ENCODE data around the gene SLAMF1.
A peak's percentile ranks its signal among the peaks of the same experiment; 100 is the strongest.
"Not testable (repeated sequence)": the region's sequence is repeated elsewhere in the genome, so short reads cannot be mapped to it uniquely, and the experiment has no call there.

SLAMF1 gene, protein sequence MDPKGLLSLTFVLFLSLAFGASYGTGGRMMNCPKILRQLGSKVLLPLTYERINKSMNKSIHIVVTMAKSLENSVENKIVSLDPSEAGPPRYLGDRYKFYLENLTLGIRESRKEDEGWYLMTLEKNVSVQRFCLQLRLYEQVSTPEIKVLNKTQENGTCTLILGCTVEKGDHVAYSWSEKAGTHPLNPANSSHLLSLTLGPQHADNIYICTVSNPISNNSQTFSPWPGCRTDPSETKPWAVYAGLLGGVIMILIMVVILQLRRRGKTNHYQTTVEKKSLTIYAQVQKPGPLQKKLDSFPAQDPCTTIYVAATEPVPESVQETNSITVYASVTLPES

GRCh38 chr1:160646711-160647328 lies at the start of gene SLAMF1:
TSS of gene SLAMF1 (minus strand) at chr1:160647044. CDS start at chr1:160646945, 99 bp downstream.
- no peak for DNase-seq (ENCODE audit: low read depth in 2 of 2, low spot score in 1 of 2)

DNA sequence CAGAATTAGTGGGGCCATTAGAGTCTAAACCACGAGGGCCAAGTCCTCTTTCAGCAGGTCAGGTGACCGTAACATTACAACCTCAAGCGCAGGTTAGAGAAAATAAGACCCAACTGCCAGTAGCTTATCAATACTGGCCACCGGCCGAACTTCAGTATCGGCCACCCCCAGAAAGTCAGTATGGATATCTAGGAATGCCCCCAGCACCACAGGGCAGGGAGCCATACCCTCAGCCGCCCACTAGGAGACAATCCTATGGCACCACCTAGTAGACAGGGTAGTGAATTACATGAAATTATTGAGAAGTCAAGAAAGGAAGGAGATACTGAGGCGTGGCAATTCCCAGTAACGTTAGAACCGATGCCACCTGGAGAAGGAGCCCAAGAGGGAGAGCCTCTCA lies 45.5 kb upstream of the SLAMF1 start:
- DNase-seq (ENCODE audit: low read depth in 2 of 2, low spot score in 1 of 2), result not testable (repeated sequence)

DNA sequence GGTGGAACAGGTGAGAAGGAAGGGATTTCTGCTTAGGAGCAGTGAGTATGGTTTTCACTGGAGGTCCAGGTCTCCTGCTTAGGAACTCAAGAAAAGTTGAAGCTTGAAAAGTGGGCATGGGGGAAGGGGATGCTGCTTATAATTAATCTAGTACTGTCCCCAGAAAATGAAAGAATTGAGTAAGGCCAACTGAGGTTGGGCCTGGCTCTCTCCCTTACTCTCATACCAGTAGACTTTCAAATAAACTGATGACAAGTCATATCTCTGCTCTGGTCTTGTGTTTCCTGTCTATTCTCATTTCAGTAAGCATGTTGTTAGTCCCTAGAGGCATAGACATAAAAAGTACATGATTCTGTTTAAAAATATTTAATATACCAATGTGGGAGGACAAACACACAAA lies 38.4 kb upstream of the SLAMF1 start:
- DNase-seq (ENCODE audit: low read depth in 2 of 2, low spot score in 1 of 2), result no peak

DNA sequence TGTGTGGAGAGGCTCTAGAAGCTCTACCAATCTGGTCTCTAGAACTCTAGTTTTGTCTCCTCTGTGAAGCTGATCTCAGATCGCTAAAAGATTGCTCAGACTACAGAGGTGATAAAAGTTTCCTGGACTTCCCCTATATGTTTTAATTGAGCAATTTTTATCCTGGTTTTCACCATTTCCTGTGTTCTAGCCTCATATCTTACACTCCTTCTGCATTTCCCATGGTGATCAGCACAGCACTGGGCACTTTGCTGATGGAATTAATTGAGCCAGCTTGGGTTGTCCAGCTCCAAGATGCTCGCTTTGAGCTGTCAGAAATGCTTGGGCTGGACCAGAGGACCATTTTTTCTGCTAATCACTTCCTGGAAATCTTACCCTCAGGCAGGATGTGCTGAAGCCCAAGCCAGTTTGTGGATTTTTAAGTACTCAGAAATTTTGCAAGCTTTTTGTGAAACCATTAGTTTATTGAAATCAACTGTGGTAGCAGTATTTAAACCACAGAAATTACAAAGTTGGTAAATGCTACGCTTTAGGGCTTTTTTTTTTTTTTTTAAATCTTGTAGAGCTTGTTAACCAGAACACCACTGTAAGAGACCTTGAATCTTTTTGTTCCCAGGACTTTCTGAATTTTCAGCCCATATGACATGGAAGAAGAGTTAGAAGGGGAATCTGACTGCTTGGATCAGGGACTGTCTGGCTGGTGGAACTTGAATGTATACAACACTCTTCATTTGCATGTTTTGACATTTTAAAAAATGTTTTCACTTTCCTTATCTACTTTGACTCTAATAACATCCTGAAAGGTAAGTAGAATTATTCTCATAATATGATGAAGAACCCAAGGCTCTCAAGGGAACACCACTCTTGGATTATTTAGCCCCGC lies 36.4 kb upstream of the SLAMF1 start:
- DNase-seq (ENCODE audit: low read depth in 2 of 2, low spot score in 1 of 2), result no peak

GRCh38 chr1:160681891-160682140 lies 35.0 kb upstream of the SLAMF1 start:
- DNase-seq (ENCODE audit: low read depth in 2 of 2, low spot score in 1 of 2), result no peak

- DNase-seq (ENCODE audit: low read depth in 2 of 2, low spot score in 1 of 2), result peak; percentile 67 to 70
Measured at GRCh38 chr1:160681066-160681890, 34.4 kb upstream of the SLAMF1 start.

DNA sequence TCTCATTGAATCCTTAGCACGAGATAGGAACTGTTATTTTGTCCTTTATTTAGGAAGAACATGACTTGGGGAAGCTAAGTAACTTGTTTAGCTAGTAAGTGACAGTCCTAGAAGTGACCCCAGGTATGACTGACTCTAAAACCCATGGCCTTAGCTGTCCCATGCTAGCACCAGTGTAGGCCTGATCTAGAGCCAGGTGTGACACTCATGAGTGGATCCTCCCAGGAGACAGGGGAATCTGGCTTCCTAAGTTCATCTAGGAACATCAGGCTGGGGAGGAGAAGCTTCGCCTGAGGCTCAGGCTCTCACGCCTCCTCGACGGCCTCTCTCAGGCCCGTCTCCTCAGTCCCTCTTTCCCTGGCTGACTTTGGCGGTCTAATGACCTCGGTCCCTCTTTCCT lies 33.6 kb upstream of the SLAMF1 start:
- no peak for DNase-seq (ENCODE audit: low read depth in 2 of 2, low spot score in 1 of 2)

DNA sequence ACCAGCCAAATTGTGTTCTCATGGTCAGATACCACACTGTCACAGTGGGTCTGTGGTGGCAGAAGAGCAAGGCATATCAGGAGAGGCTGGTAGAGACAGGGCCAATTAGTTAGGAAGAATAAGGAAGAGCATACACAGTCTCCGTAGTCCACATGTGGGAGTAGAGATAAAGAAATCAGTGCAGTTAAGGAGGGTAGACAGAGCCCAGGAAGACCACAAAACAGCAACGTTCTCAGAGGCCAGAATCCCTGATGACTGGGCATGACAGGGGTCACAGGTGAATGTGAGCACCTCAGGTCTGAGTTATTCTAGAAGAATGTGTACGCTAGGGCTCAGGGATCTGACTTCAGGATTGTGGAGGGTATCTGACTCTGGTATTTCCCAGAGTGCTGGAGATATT lies 33.0 kb upstream of the SLAMF1 start:
- no peak for DNase-seq (ENCODE audit: low read depth in 2 of 2, low spot score in 1 of 2)

GRCh38 chr1:160676869-160677597 lies 30.2 kb upstream of the SLAMF1 start:
- no peak for DNase-seq (ENCODE audit: low read depth in 2 of 2, low spot score in 1 of 2)

GRCh38 chr1:160675641-160676410 lies 29.0 kb upstream of the SLAMF1 start:
- peak; percentile 40 to 57 for DNase-seq (ENCODE audit: low read depth in 2 of 2, low spot score in 1 of 2)

- no peak for DNase-seq (ENCODE audit: low read depth in 2 of 2, low spot score in 1 of 2)
Measured at GRCh38 chr1:160674415-160674814, 27.6 kb upstream of the SLAMF1 start.

DNA sequence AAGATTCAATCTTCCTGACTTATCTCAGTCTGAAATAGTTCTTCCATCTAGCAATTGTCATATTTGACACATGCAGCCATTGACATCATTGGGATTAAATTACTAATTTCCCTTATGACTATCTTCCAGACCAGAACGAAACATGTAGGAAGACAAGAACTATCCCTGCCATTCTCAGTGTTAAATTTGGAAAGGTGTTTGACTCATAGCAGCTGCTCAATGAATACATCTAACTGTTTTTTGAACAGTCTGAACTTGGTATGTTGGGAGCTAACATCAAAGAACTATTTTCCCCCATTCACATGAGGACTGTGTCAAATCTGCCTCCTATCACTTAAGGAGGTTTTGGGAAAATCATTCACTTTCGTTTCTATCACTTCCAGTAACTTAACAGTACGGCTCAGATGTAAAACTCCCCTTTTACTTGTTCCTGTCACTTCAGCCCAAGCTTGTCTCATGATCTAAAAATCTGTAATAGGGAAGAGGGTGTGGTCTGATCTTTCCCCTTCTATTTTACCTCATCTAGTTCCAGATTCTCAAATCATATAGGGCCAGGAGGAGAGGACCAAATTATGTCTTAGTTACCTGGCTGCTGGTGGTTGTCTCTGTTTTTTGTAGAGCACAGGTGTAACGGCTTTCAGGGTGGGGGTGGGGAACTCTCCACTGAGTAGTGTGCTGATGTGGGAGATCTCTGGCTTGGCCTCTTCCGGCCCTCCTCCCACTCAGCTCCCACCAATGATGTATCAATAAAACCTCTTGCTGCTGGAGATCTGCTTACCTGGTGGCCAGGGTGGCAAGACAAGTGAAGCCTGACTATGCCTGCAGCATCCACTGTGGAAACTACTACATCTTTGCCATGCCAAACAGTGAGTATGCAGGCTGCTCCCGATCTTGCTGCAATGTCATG lies 26.2 kb upstream of the SLAMF1 start:
- no peak for DNase-seq (ENCODE audit: low read depth in 2 of 2, low spot score in 1 of 2)

DNA sequence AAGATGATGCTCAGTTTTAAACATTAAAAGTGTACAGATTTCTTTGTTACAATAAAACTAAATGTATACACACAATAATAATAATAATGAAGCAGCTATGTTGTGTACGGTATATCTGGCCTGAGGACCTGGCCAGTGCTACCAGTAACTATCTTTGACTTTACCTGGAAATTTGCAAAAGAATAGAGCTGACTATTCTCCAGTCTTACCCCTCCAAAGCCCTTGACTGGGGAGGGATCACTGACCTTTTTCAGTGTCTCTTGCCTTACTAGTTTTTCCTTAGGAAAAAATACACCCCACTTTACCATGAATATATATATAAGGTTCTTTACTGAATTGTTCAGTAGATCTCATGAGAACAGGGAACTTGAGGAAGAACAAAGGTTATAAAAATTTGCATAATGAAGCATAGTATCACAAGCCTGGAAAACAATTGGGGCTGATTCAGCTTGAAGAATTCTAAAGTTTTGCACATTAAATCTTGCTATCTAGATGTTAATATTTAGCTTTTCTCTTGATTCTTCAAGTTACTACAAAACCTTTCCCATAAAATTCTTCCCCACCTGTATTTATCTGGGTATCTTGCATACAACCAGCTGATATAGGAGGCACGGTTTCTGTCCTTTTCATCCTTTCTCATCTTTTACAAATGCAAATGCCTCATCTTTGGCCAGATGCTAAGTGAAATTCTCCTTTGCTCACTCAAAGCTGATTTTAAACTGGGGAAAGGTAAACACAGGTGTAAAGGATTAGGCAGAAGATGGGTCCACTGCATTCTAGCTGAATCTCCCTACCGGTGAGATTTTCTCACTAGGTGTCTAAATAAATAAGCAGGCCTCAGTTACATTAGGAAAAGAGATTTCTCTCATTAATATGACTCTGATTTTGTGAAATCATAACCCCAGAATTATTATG lies 25.0 kb upstream of the SLAMF1 start:
- no peak for DNase-seq (ENCODE audit: low read depth in 2 of 2, low spot score in 1 of 2)

DNA sequence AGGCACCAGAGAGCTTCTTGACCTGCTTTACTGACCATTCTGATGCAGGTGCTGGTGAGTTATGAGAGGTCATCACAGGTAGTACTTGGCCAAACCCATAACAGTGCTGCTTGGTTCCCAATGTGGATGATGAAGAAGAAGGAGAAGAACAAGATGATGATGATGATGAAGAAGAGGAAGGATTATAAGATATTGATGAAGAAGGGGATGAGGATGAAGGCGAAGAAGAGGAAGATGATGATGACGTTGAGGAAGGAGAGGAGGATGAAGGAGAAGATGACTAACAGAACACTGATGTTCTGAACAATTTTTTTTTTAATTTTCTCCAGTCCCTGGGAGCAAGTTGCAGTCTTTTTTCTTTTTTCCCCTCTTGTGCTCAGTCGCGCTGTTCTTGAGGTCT lies 23.9 kb upstream of the SLAMF1 start:
- no peak for DNase-seq (ENCODE audit: low read depth in 2 of 2, low spot score in 1 of 2)

- DNase-seq (ENCODE audit: low read depth in 2 of 2, low spot score in 1 of 2), result no peak
Measured at GRCh38 chr1:160669802-160670201, 23.0 kb upstream of the SLAMF1 start.

GRCh38 chr1:160669276-160669675 lies 22.4 kb upstream of the SLAMF1 start:
- DNase-seq (ENCODE audit: low read depth in 2 of 2, low spot score in 1 of 2), result no peak

DNA sequence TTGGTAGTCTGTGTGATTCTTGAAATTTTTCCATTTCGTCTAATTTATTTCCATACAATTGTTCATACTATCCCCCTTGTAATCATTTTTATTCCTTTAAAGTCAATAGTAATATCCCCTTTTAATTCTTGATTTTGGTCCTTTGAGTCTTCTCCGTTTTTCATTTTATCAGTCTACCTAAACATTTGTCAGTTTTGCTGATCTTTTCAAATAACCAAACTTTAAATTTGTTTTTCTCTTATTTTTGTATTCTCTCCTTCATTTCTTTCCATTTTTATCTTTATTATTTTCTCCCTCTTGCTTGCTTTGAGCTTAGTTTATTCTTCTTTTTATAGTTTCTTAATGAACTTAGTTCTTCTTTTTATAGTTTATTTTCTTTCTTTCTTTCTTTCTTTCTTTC lies 21.1 kb upstream of the SLAMF1 start:
- DNase-seq (ENCODE audit: low read depth in 2 of 2, low spot score in 1 of 2), result no peak

- no peak for DNase-seq (ENCODE audit: low read depth in 2 of 2, low spot score in 1 of 2)
Measured at GRCh38 chr1:160666079-160666442, 19.2 kb upstream of the SLAMF1 start.

Measured in stimulated activated CD8-positive, alpha-beta memory T cell treated with anti-CD3 and anti-CD28 coated beads, Interleukin-4, amount 100 ng/mL, for 4 hours (primary cell).